IMR-90 (cell line): ENCODE measurements around the gene FMN1. TPM values are rescaled to one million over a fixed set of nuclear protein-coding genes. Genes with fewer than 3 reads are reported as not detected.

ENCODE experiments used
- ATAC-seq: fragments of 200-7000 bp; cut with Tn5 transposase; 2 replicates; pipeline ENCODE4 v1.9.1; 2020; ENCODE audit warnings: low read depth, mild to moderate bottlenecking, moderate library complexity
- BruUV-seq: library from RNA; stranded (reverse); fragments of 400-500 nt; replicated peaks from 2 replicates; lab custom pipeline; 2021; lab: Mats Ljungman, UMichigan
- CTCF ChIA-PET: fragments of 300-600 bp; formaldehyde crosslinking; extraction: SDS; loops from one replicate; lab custom pipeline; 2021; ENCODE audit warnings: antibody characterized with exemption; lab: Yijun Ruan, JAX
- POLR2A ChIA-PET: fragments of 300-600 bp; sonication (Branson Sonifier 250); formaldehyde crosslinking; loops from one replicate; lab custom pipeline; 2022; ENCODE audit warnings: antibody characterized with exemption; ENCODE audit not compliant: unreplicated experiment; lab: Charles Lee
- DNase-seq: peaks from one replicate; pipeline ENCODE4 v3.0.0; 2013
- H2AFZ ChIP-seq: replicated peaks from 2 replicates; pipeline ENCODE3; 2013; ENCODE audit warnings: low read length, mild to moderate bottlenecking; ENCODE audit not compliant: poor library complexity
- H2AK5ac ChIP-seq: 2 replicates; pipeline ENCODE4 v1.6.1; 2013; ENCODE audit warnings: low read depth, low read length, inconsistent platforms
- H2AK9ac ChIP-seq: replicated peaks from 2 replicates; pipeline ENCODE3; 2013; ENCODE audit warnings: mild to moderate bottlenecking, low read depth, low read length, moderate library complexity; ENCODE audit not compliant: poor library complexity
- H2BK120ac ChIP-seq: 2 replicates; pipeline ENCODE4 v1.6.1; 2013; ENCODE audit warnings: low read depth, low read length, inconsistent platforms
- H2BK15ac ChIP-seq: 3 replicates; pipeline ENCODE4 v1.6.1; 2013; ENCODE audit warnings: low read depth, low read length, inconsistent platforms
- H2BK20ac ChIP-seq: 2 replicates; pipeline ENCODE4 v1.6.1; 2013; ENCODE audit warnings: low read depth, mild to moderate bottlenecking, inconsistent platforms, low read length, moderate library complexity
- H2BK5ac ChIP-seq: 2 replicates; pipeline ENCODE4 v1.6.1; 2013; ENCODE audit warnings: mild to moderate bottlenecking, low read depth, low read length, inconsistent platforms; ENCODE audit not compliant: poor library complexity, severe bottlenecking
- H3K14ac ChIP-seq: replicated peaks from 2 replicates; pipeline ENCODE4 v1.6.1; 2013; ENCODE audit warnings: low read depth, low read length, inconsistent platforms
- H3K18ac ChIP-seq: 2 replicates; pipeline ENCODE4 v1.6.1; 2013; ENCODE audit warnings: low read depth, low read length, control low read depth
- H3K23ac ChIP-seq: 2 replicates; pipeline ENCODE4 v1.6.1; 2013; ENCODE audit warnings: low read depth, low read length, inconsistent platforms
- H3K27ac ChIP-seq: 2 replicates; pipeline ENCODE4 v1.5.1; 2013; ENCODE audit warnings: mild to moderate bottlenecking, control low read depth, low read length; ENCODE audit not compliant: insufficient read depth
- H3K27me3 ChIP-seq: 2 replicates; pipeline ENCODE4 v1.6.1; 2013; ENCODE audit warnings: low read length; ENCODE audit not compliant: control insufficient read depth, insufficient read depth
- H3K36me3 ChIP-seq: 2 replicates; pipeline ENCODE4 v1.6.1; 2013; ENCODE audit warnings: low read length, mixed read lengths; ENCODE audit not compliant: control insufficient read depth, insufficient read depth
- H3K4ac ChIP-seq: 2 replicates; pipeline ENCODE4 v1.6.1; 2013; ENCODE audit warnings: low read depth, low read length, inconsistent platforms
- H3K4me1 ChIP-seq: 2 replicates; pipeline ENCODE4 v1.6.1; 2013; ENCODE audit warnings: low read length, mixed read lengths; ENCODE audit not compliant: control insufficient read depth, insufficient read depth
- H3K4me2 ChIP-seq: 2 replicates; pipeline ENCODE4 v1.6.1; 2013; ENCODE audit warnings: low read depth, mild to moderate bottlenecking, control low read depth, low read length, moderate library complexity
- H3K4me3 ChIP-seq: 2 replicates; pipeline ENCODE4 v1.5.1; 2013; ENCODE audit warnings: low read depth, mild to moderate bottlenecking, control low read depth, low read length, moderate library complexity; ENCODE audit not compliant: insufficient read depth
- H3K56ac ChIP-seq: 2 replicates; pipeline ENCODE4 v1.6.1; 2013; ENCODE audit warnings: low read length, inconsistent platforms; ENCODE audit not compliant: insufficient read depth; ENCODE audit errors: extremely low read depth
- H3K79me1 ChIP-seq, 2 experiments: 2 replicates each; pipeline ENCODE4 v1.6.1; 2013; ENCODE audit warnings: low read length in 2 of 2, inconsistent platforms in 1 of 2, low read depth in 1 of 2
- H3K9ac ChIP-seq: 2 replicates; pipeline ENCODE4 v1.6.1; 2013; ENCODE audit warnings: low read depth, low read length, control low read depth
- H3K9me1 ChIP-seq: 2 replicates; pipeline ENCODE4 v1.6.1; 2013; ENCODE audit warnings: low read length, inconsistent platforms; ENCODE audit not compliant: insufficient read depth
- H3K9me3 ChIP-seq: 2 replicates; pipeline ENCODE4 v1.6.1; 2013; ENCODE audit warnings: low read length; ENCODE audit not compliant: control insufficient read depth, insufficient read depth
- H4K20me1 ChIP-seq: 2 replicates; pipeline ENCODE4 v1.6.1; 2013; ENCODE audit warnings: low read length, inconsistent platforms; ENCODE audit not compliant: insufficient read depth
- H4K5ac ChIP-seq: 2 replicates; pipeline ENCODE4 v1.6.1; 2013; ENCODE audit warnings: mild to moderate bottlenecking, low read depth, low read length, control low read depth
- H4K8ac ChIP-seq, 2 experiments: 2 replicates each; pipeline ENCODE4 v1.6.1; 2013; ENCODE audit warnings: low read depth in 2 of 2, low read length in 2 of 2, control low read depth in 1 of 2, inconsistent platforms in 1 of 2
- H4K91ac ChIP-seq: 2 replicates; pipeline ENCODE4 v1.6.1; 2013; ENCODE audit warnings: low read depth, low read length, inconsistent platforms; ENCODE audit not compliant: insufficient read depth
- BHLHE40 ChIP-seq: fragments of 150-350 bp; IDR thresholded peaks from 2 replicates; pipeline ENCODE4 v1.6.1; 2016; ENCODE audit warnings: mild to moderate bottlenecking, low read depth, low read length
- CEBPB ChIP-seq: IDR thresholded peaks from 2 replicates; pipeline ENCODE4 v1.6.1; 2012; ENCODE audit warnings: low read depth, low read length, improper control_type of control experiment
- CHD1 ChIP-seq: IDR thresholded peaks from 2 replicates; pipeline ENCODE4 v1.6.1; 2012; ENCODE audit warnings: low read depth, low read length, improper control_type of control experiment
- CTCF ChIP-seq: conservative IDR thresholded peaks from 2 replicates; pipeline ENCODE4 v1.5.1; 2012; ENCODE audit warnings: mild to moderate bottlenecking, low read depth, low read length, improper control_type of control experiment
- ELK1 ChIP-seq: fragments of 150-350 bp; IDR thresholded peaks from 2 replicates; pipeline ENCODE4 v1.6.1; 2016; ENCODE audit warnings: low read depth, mild to moderate bottlenecking, low read length, moderate library complexity, borderline replicate concordance
- FOS ChIP-seq: fragments of 150-350 bp; IDR thresholded peaks from 2 replicates; pipeline ENCODE4 v1.6.1; 2016; ENCODE audit warnings: low read depth, low read length
- MAFK ChIP-seq: IDR thresholded peaks from 2 replicates; pipeline ENCODE4 v1.6.1; 2012; ENCODE audit warnings: low read depth, low read length, improper control_type of control experiment
- MAZ ChIP-seq: IDR thresholded peaks from 2 replicates; pipeline ENCODE4 v1.6.1; 2012; ENCODE audit warnings: low read depth, mild to moderate bottlenecking, low read length, improper control_type of control experiment, moderate library complexity, borderline replicate concordance
- MXI1 ChIP-seq: IDR thresholded peaks from 2 replicates; pipeline ENCODE4 v1.6.1; 2012; ENCODE audit warnings: low read depth, mild to moderate bottlenecking, low read length, moderate library complexity, borderline replicate concordance
- NFE2L2 ChIP-seq: fragments of 150-350 bp; IDR thresholded peaks from 2 replicates; pipeline ENCODE4 v1.6.1; 2016; ENCODE audit warnings: low read depth, mild to moderate bottlenecking, low read length
- POLR2A ChIP-seq: IDR thresholded peaks from 2 replicates; pipeline ENCODE4 v1.6.1; 2012; ENCODE audit warnings: mild to moderate bottlenecking, low read depth, low read length
- RAD21 ChIP-seq: IDR thresholded peaks from 2 replicates; pipeline ENCODE4 v1.6.1; 2012; ENCODE audit warnings: low read length, improper control_type of control experiment
- RCOR1 ChIP-seq: IDR thresholded peaks from 2 replicates; pipeline ENCODE4 v1.6.1; 2012; ENCODE audit warnings: mild to moderate bottlenecking, low read length, improper control_type of control experiment; ENCODE audit not compliant: insufficient replicate concordance
- RFX5 ChIP-seq: IDR thresholded peaks from 2 replicates; pipeline ENCODE4 v1.8.0; 2012; ENCODE audit warnings: low read depth, mild to moderate bottlenecking, low read length, moderate library complexity
- SMC3 ChIP-seq: fragments of 150-350 bp; IDR thresholded peaks from 2 replicates; pipeline ENCODE4 v1.6.1; 2016; ENCODE audit warnings: low read depth, mild to moderate bottlenecking, antibody characterized with exemption, low read length, moderate library complexity
- USF2 ChIP-seq: fragments of 150-350 bp; IDR thresholded peaks from 2 replicates; pipeline ENCODE4 v1.6.1; 2017; ENCODE audit warnings: mild to moderate bottlenecking, antibody characterized with exemption, low read length, low read depth
- WGBS, 2 experiments: methylation state at CpG; one replicate each; pipeline versions ENCODE4 v1.1.5 to v1.1.7; 2013; ENCODE audit warnings: missing lambda C conversion rate in 2 of 2; ENCODE audit not compliant: insufficient read length in 1 of 2; ENCODE audit errors: extremely low coverage in 2 of 2; 5-methylcytosine and 5-hydroxymethylcytosine counted together
- dilution Hi-C: fragments of 300-500 bp; cut with HindIII; formaldehyde crosslinking; loops from one replicate; pipeline ENCODE4 v1.14.3; 2018; ENCODE audit warnings: low sequenced_read_pairs; ENCODE audit not compliant: unreplicated experiment
- in situ Hi-C: fragments of 300-500 bp; cut with MboI; formaldehyde crosslinking; loops from 3 replicates; pipeline ENCODE4 v1.14.3; 2019; ENCODE audit warnings: low sequenced_read_pairs, inconsistent platforms, mixed read lengths
- intact Hi-C: fragments of 100-400 bp; cut with micrococcal nuclease; formaldehyde crosslinking; loops from 2 replicates; pipeline ENCODE4 v1.10.0; 2022
- polyA plus RNA-seq, 3 experiments: library from polyadenylated mRNA; depleted of rRNA; stranded (reverse); fragments of >200 nt; gene quantifications; 2 replicates each; pipeline ENCODE4 v1.2.3, GENCODE V29; 2012; ENCODE audit warnings: low replicate concordance in 1 of 3
- total RNA-seq: library from RNA; depleted of rRNA; stranded (reverse); fragments of >200 nt; gene quantifications from 2 replicates; pipeline ENCODE4 v1.2.3, GENCODE V29; 2012

Gene FMN1
- total and polyA plus RNA-seq, 2 of the 4 experiments (the other 2 are of a cell fraction): 7.3 to 17.6 TPM

- H2BK15ac ChIP-seq: no peak overlapping the region
- DNase-seq (no peak), ATAC-seq (no peak)
- H3K9me3 ChIP-seq: no peaks in the 10 kb centered on the region
- POLR2A ChIA-PET: no interaction called here
- H4K5ac ChIP-seq: no peak overlapping the region
- peak overlapping the region; percentile 65; the same call in 1 of the 2 replicates for H2BK120ac ChIP-seq
- H4K8ac ChIP-seq: peak overlapping the region in 1 of 2 experiments; percentile 22; a peak in 1 of 4 replicates
- no peak overlapping the region for H3K27ac ChIP-seq
- intact Hi-C loops: no loop called here
- peaks cover 3% of the 10 kb centered on the region for H3K4me1 ChIP-seq
- H3K36me3 ChIP-seq: no peaks in the 10 kb centered on the region
- H4K20me1 ChIP-seq: no peaks in the 10 kb centered on the region
- TF ChIP-seq RAD21 (no peak), RCOR1 (no peak), CEBPB (no peak), NFE2L2 (no peak), RFX5 (no peak), ELK1 (no peak), BHLHE40 (no peak), POLR2A (no peak), MAFK (no peak), SMC3 (no peak), MXI1 (no peak), USF2 (no peak), CHD1 (no peak), MAZ (no peak), CTCF (no peak), FOS (no peak)
- no TSS peak for BruUV-seq
- no peak overlapping the region for H3K9ac ChIP-seq
- WGBS, 2 experiments: no CpG with 5 or more reads among the region's 4 CpGs
- H2AFZ ChIP-seq: no peak overlapping the region
- no peak overlapping the region for H3K14ac ChIP-seq
- H3K23ac ChIP-seq: no peak overlapping the region
- H2BK5ac ChIP-seq: no peak overlapping the region
- peaks cover 11 to 40% of the 10 kb centered on the region in 2 experiments for H3K79me1 ChIP-seq
- no peak overlapping the region for H3K18ac ChIP-seq
- no peak overlapping the region for H3K4me2 ChIP-seq
- dilution Hi-C loops: no loop called here
- H2BK20ac ChIP-seq: peak overlapping the region; percentile 57
- H2AK9ac ChIP-seq: no peak overlapping the region
- no peaks in the 10 kb centered on the region for H3K27me3 ChIP-seq
- no peak overlapping the region for H3K4me3 ChIP-seq
- CTCF ChIA-PET: interaction anchor here (0.7 kb wide), 1 partner anchor 39 kb away, joined by 3 read pairs; no protein-coding TSS in a partner anchor
- H2AK5ac ChIP-seq: no peak overlapping the region
- H3K4ac ChIP-seq: no peak overlapping the region
- H3K9me1 ChIP-seq: peaks cover 10% of the 10 kb centered on the region
- H3K56ac ChIP-seq: no peak overlapping the region
- in situ Hi-C loops: loop anchor here (5.0 kb wide), 1 partner anchor 33 kb away; no protein-coding TSS in a partner anchor
- H4K91ac ChIP-seq: 0 out of 2 replicates have a peak overlapping the region, but pooled peaks have one; percentile 18
Measured at GRCh38 chr15:33124811-33125210, 69.7 kb downstream of the FMN1 start.
